Measurements from ENCODE around the gene CREB3L2. TPM values are rescaled to one million over a fixed set of nuclear protein-coding genes. Genes with fewer than 3 reads are reported as not detected.

Gene CREB3L2
- total RNA-seq, 1 experiment from 2014 or later: 49.8 TPM

- Histone ChIP-seq H3K36me3 (ENCODE audit: control insufficient read depth in 1 of 2, insufficient read depth in 2 of 2, low read length in 2 of 2) (no peaks in the 10 kb centered on the region), H3K79me2 (ENCODE audit: insufficient read depth, low read length) (no peaks in the 10 kb centered on the region), H4K20me1 (ENCODE audit: insufficient read depth) (no peaks in the 10 kb centered on the region), H3K9ac (ENCODE audit: low read length) (no peak overlapping the region), H3K27me3 (ENCODE audit: insufficient read depth, low read length) (peaks cover 4% of the 10 kb centered on the region; the same call in 1 of the 2 replicates), H3K9me3 (ENCODE audit: control insufficient read depth in 1 of 2, insufficient read depth in 1 of 2, low read depth in 1 of 2, low read length in 2 of 2) (no peaks in the 10 kb centered on the region), H2AFZ (ENCODE audit: low read depth, low read length, poor library complexity, severe bottlenecking) (no peak overlapping the region), H3K27ac (ENCODE audit: low read depth, low read length) (no peak overlapping the region), H3K9me2 (ENCODE audit: insufficient read depth) (no peaks in the 10 kb centered on the region), H3K4me1 (ENCODE audit: control insufficient read depth in 1 of 2, insufficient read depth in 2 of 2, low read length in 2 of 2) (no peaks in the 10 kb centered on the region), H3K4me2 (ENCODE audit: low read length) (no peak overlapping the region), H3K4me3 (replicated peaks in 1 of 2; ENCODE audit: low read depth in 1 of 2, low read length in 2 of 2) (no peak overlapping the region)
- CTCF ChIA-PET: no interaction called here
- DNase-seq (ENCODE audit: low read depth, low spot score) (no peak), ATAC-seq (no peak)
- no TSS peak for BruUV-seq (replicated peaks)
- RAD21 ChIA-PET (ENCODE audit: low non-redundant PET in 1 of 2, low total read pairs in 2 of 2, uncharacterized antibody in 2 of 2, unreplicated experiment in 2 of 2): no interaction called here
- intact Hi-C loops (cut with micrococcal nuclease): no loop called here
- no peak for TF ChIP-seq SP1 (IDR thresholded peaks at IDR 0.05; ENCODE audit: low read depth)
- TF ChIP-seq EZH2phosphoT487 (IDR thresholded peaks at IDR 0.05; ENCODE audit: borderline replicate concordance): no peak
- TF ChIP-seq EGR1 (IDR thresholded peaks at IDR 0.05; ENCODE audit: low read depth): no peak
- TF ChIP-seq ELF1 (IDR thresholded peaks at IDR 0.05; ENCODE audit: borderline replicate concordance, low read depth): no peak
- no peak for TF ChIP-seq ZFX (IDR thresholded peaks at IDR 0.05)
- no peak for TF ChIP-seq SIN3A (IDR thresholded peaks at IDR 0.05; ENCODE audit: low read depth)
- TF ChIP-seq SRF (IDR thresholded peaks at IDR 0.05; ENCODE audit: low read depth): no peak
- no peak for TF ChIP-seq ZBTB33 (IDR thresholded peaks at IDR 0.05; ENCODE audit: extremely low read depth, insufficient replicate concordance, low read length)
- no peak for TF ChIP-seq TCF7L2 (IDR thresholded peaks at IDR 0.05; ENCODE audit: borderline replicate concordance, extremely low read depth, insufficient read depth, insufficient read length)
- TF ChIP-seq EZH2 (IDR thresholded peaks at IDR 0.05): no peak
- TF ChIP-seq ATF3 (IDR thresholded peaks at IDR 0.05): no peak
- no peak for TF ChIP-seq MAX (IDR thresholded peaks at IDR 0.05)
- TF ChIP-seq FOSL1 (IDR thresholded peaks at IDR 0.05; ENCODE audit: low read depth): no peak
- POLR2A ChIA-PET: no interaction called here
Observed at GRCh38 chr7:137838706-137839315, 163.1 kb downstream of the CREB3L2 start.

All from HCT116 (cell line).